K562 (cell line): ENCODE results near the gene MT4. TPM values are rescaled to one million over a fixed set of nuclear protein-coding genes. Genes with fewer than 3 reads are reported as not detected.
A peak's percentile ranks its signal among the peaks of the same experiment; 100 is the strongest.

ENCODE experiments used
- BDP1 ChIP-seq: IDR thresholded peaks from 3 replicates; pipeline ENCODE4 v1.6.1; 2011; ENCODE audit not compliant: insufficient read length, insufficient read depth
- CXXC5 ChIP-seq: fragments of 250-450 bp; sonication (Bioruptor Pico); IDR thresholded peaks from 2 replicates; pipeline ENCODE4 v1.8.0; 2022; ENCODE audit warnings: inconsistent platforms, mild to moderate bottlenecking, moderate library complexity
- ELF4 ChIP-seq: fragments of 450-650 bp; formaldehyde crosslinking; IDR thresholded peaks from 2 replicates; pipeline ENCODE4 v1.4.0; 2022; ENCODE audit warnings: missing genetic modification characterization
- EP400 ChIP-seq: fragments of 450-650 bp; IDR thresholded peaks from 2 replicates; pipeline ENCODE4 v1.6.1; 2017; ENCODE audit warnings: antibody characterized with exemption, mild to moderate bottlenecking, moderate library complexity
- FUS ChIP-seq: fragments of 200-400 bp; formaldehyde crosslinking; optimal IDR thresholded peaks from 2 replicates; pipeline ENCODE3; 2017; ENCODE audit warnings: low read depth, low read length
- HNRNPUL1 ChIP-seq: fragments of 200-400 bp; formaldehyde crosslinking; IDR thresholded peaks from 2 replicates; pipeline ENCODE4 v1.6.1; 2017; ENCODE audit warnings: low read length
- LCOR ChIP-seq: sonication (generic); formaldehyde crosslinking; IDR thresholded peaks from 2 replicates; pipeline ENCODE4 v1.8.0; 2022; ENCODE audit warnings: mild to moderate bottlenecking, missing genetic modification reagents
- MAFK ChIP-seq: IDR thresholded peaks from 2 replicates; pipeline ENCODE4 v1.6.1; 2011; ENCODE audit warnings: low read length, improper control_type of control experiment
- PML ChIP-seq: IDR thresholded peaks from 2 replicates; pipeline ENCODE4 v1.6.1; 2012; ENCODE audit warnings: low read length, inconsistent platforms
- PREB ChIP-seq: sonication (generic); formaldehyde crosslinking; IDR thresholded peaks from 2 replicates; pipeline ENCODE4 v1.8.1; 2023; ENCODE audit warnings: mild to moderate bottlenecking, missing genetic modification reagents
- RFX7 ChIP-seq: fragments of 250-450 bp; sonication (Bioruptor Pico); IDR thresholded peaks from 2 replicates; pipeline ENCODE4 v1.5.1; 2021; ENCODE audit warnings: mild to moderate bottlenecking
- SETDB1 ChIP-seq: IDR thresholded peaks from one replicate; pipeline ENCODE4 v1.6.1; 2012; ENCODE audit warnings: low read length, control low read depth, inconsistent platforms
- SMAD4 ChIP-seq: fragments of 250-450 bp; sonication (Bioruptor Pico); conservative IDR thresholded peaks from 2 replicates; pipeline ENCODE4 v1.8.0; 2021; ENCODE audit warnings: inconsistent platforms, mild to moderate bottlenecking, moderate library complexity
- SRSF1 ChIP-seq: fragments of 200-400 bp; formaldehyde crosslinking; IDR thresholded peaks from 2 replicates; pipeline ENCODE4 v1.6.1; 2017; ENCODE audit warnings: mild to moderate bottlenecking, low read depth, low read length, moderate library complexity
- TCF15 ChIP-seq: fragments of 250-450 bp; sonication (Bioruptor Pico); IDR thresholded peaks from 2 replicates; pipeline ENCODE4 v1.8.0; 2022; ENCODE audit warnings: moderate library complexity, mild to moderate bottlenecking, inconsistent platforms
- TCF3 ChIP-seq: sonication (generic); formaldehyde crosslinking; IDR thresholded peaks from 2 replicates; pipeline ENCODE4 v1.4.0; 2020; ENCODE audit warnings: mild to moderate bottlenecking, missing genetic modification reagents
- THAP12 ChIP-seq: fragments of 250-450 bp; sonication (Bioruptor Pico); IDR thresholded peaks from 2 replicates; pipeline ENCODE4 v1.9.0; 2021; ENCODE audit warnings: mild to moderate bottlenecking, inconsistent platforms
- ZBTB11 ChIP-seq, 3 experiments: fragments of 200-800 bp in 1 of 3; fragments of 250-450 bp in 1 of 3; fragments of 450-650 bp in 1 of 3; sonication (Bioruptor Pico) in 1 of 3; sonication (Bioruptor generic) in 1 of 3; formaldehyde crosslinking in 1 of 3; IDR thresholded peaks; 2 replicates each; pipeline versions ENCODE4 v1.6.1 to v1.8.0; 2016 to 2022; ENCODE audit warnings: mild to moderate bottlenecking in 2 of 3, missing genetic modification characterization in 2 of 3, missing compliant biosample characterization in 1 of 3, moderate library complexity in 1 of 3
- ZNF3 ChIP-seq: fragments of 250-450 bp; sonication (Bioruptor Pico); IDR thresholded peaks from 2 replicates; pipeline ENCODE4 v1.5.0; 2021; ENCODE audit warnings: mild to moderate bottlenecking, moderate library complexity
- ZNF347 ChIP-seq: fragments of 450-650 bp; formaldehyde crosslinking; IDR thresholded peaks from 2 replicates; pipeline ENCODE4 v1.4.0; 2020; ENCODE audit warnings: low read depth, mild to moderate bottlenecking, moderate library complexity
- ZNF778 ChIP-seq: fragments of 450-650 bp; formaldehyde crosslinking; IDR thresholded peaks from 2 replicates; pipeline ENCODE4 v1.4.0; 2020; ENCODE audit warnings: mild to moderate bottlenecking, moderate library complexity
- polyA plus RNA-seq, 8 experiments: library from polyadenylated mRNA; depleted of rRNA in 4 of 8; stranded (reverse) in 5 of 8; unstranded in 3 of 8; fragments of >200 nt; fragmentation: Nextera tagmentation in 2 of 8; fragmentation: Illumina TruSeq in 1 of 8; extraction: Ambion mirVana in 2 of 8; extraction: Trizol in 1 of 8; gene quantifications; 2 replicates each; pipeline versions ENCODE4 v1.2.1 to v1.2.3, GENCODE V29; 2011 to 2014; ENCODE audit warnings: inconsistent platforms in 1 of 8, missing spikeins in 1 of 8
- total RNA-seq, 7 experiments: library from RNA; depleted of rRNA in 6 of 7; stranded (reverse); fragments of >200 nt in 6 of 7; fragmentation: Illumina TruSeq in 2 of 7; extraction: Trizol in 2 of 7; gene quantifications; 2 replicates each; pipeline versions ENCODE4 v1.2.1 to v1.2.3, GENCODE V29; 2011 to 2021; ENCODE audit warnings: low replicate concordance in 1 of 7

The MT4 gene
- total and polyA plus RNA-seq, 9 of the 15 experiments (the other 6 are each of a cell fraction or from before 2014, with no cell fraction given) = not detected

DNA sequence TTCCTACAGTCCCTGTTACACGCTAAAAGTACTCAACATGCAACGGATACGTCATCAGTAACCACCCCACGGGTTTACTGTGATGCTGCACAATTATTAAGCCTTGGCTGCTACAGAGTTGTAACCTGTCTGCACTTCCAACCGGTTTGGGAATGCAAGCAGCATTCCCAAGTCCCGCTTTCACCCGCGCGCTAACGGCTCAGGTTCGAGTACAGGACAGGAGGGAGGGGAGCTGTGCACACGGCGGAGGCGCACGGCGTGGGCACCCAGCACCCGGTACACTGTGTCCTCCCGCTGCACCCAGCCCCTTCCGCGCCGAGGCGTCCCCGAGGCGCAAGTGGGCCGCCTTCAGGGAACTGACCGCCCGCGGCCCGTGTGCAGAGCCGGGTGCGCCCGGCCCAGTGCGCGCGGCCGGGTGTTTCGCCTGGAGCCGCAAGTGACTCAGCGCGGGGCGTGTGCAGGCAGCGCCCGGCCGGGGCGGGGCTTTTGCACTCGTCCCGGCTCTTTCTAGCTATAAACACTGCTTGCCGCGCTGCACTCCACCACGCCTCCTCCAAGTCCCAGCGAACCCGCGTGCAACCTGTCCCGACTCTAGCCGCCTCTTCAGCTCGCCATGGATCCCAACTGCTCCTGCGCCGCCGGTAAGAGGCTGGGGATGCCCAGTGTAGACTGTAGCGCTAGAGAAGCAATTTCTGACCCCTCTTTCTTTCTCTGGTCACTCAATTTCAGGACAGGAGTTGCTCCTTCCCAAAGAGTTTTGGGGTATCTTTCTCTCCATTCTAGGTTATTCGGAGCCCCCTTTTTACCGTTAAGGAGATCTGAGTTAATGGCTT, 43.4 kb downstream of the MT4 start, which contains the start of gene MT2A (continued):
- TF ChIP-seq BDP1 (no peak), ZNF347 (CRISPR knock-in tag) (no peak), PREB (no peak), ZNF778 (CRISPR knock-in tag) (no peak), MAFK (peak; percentile 18; the same call in 1 of the 2 replicates), SRSF1 (no peak), RFX7 (no peak), THAP12 (peak; percentile 55; the same call in 1 of the 2 replicates), ZNF3 (CRISPR knock-in tag) (no peak), TCF3 (CRISPR knock-in tag) (no peak), SMAD4 (CRISPR knock-in tag) (peak; percentile 66), EP400 (no peak), TCF15 (no peak), FUS (no peak), HNRNPUL1 (no peak), SETDB1 (no peak), LCOR (CRISPR knock-in tag) (no peak), PML (0 out of 2 replicates have a peak, but pooled peaks have one; percentile 22), ZBTB11 (CRISPR knock-in tag; IDR thresholded peaks at IDR 0.05) (peak in 1 of 3 experiments; percentile 58; a peak in 1 of 6 replicates), ELF4 (CRISPR knock-in tag) (no peak), CXXC5 (peak; percentile 89)
